H9 (cell line): ENCODE results near the gene P3H2. TPM values are rescaled to one million over a fixed set of nuclear protein-coding genes. Genes with fewer than 3 reads are reported as not detected.

ENCODE experiments used
- DNase-seq: peaks from one replicate; pipeline ENCODE4 v3.0.0-alpha.2; 2017
- H2AFZ ChIP-seq: one replicate; pipeline ENCODE4 v1.6.1; 2013; ENCODE audit warnings: mild to moderate bottlenecking, low read length, control low read depth, moderate library complexity
- H2AK5ac ChIP-seq: 2 replicates; pipeline ENCODE4 v1.6.1; 2013; ENCODE audit warnings: low read length, control low read depth, mixed read lengths; ENCODE audit not compliant: insufficient read length
- H2BK120ac ChIP-seq: one replicate; pipeline ENCODE4 v1.6.1; 2013; ENCODE audit warnings: low read depth, mild to moderate bottlenecking, low read length, control low read depth, inconsistent platforms; ENCODE audit not compliant: poor library complexity, severe bottlenecking
- H2BK12ac ChIP-seq: 2 replicates; pipeline ENCODE4 v1.6.1; 2013; ENCODE audit warnings: low read length, control low read depth, mixed read lengths, low read depth; ENCODE audit not compliant: insufficient read length
- H2BK15ac ChIP-seq: 2 replicates; pipeline ENCODE4 v1.6.1; 2013; ENCODE audit warnings: low read depth, low read length, control low read depth
- H2BK20ac ChIP-seq: one replicate; pipeline ENCODE4 v1.6.1; 2013; ENCODE audit warnings: low read depth, mild to moderate bottlenecking, low read length, control low read depth, inconsistent platforms; ENCODE audit not compliant: poor library complexity, severe bottlenecking
- H2BK5ac ChIP-seq: 2 replicates; pipeline ENCODE4 v1.6.1; 2013; ENCODE audit warnings: low read length, control low read depth, mixed read lengths; ENCODE audit not compliant: insufficient read length
- H3K14ac ChIP-seq: 2 replicates; pipeline ENCODE4 v1.6.1; 2013; ENCODE audit warnings: low read length, control low read depth; ENCODE audit not compliant: insufficient read depth
- H3K18ac ChIP-seq: 2 replicates; pipeline ENCODE4 v1.6.1; 2013; ENCODE audit warnings: low read depth, mild to moderate bottlenecking, mixed read lengths, low read length, control low read depth; ENCODE audit not compliant: insufficient read length
- H3K23ac ChIP-seq: 2 replicates; pipeline ENCODE4 v1.6.1; 2013; ENCODE audit warnings: low read length, control low read depth, mixed read lengths, low read depth; ENCODE audit not compliant: insufficient read length
- H3K23me2 ChIP-seq: 2 replicates; pipeline ENCODE4 v1.6.1; 2013; ENCODE audit warnings: low read depth, mild to moderate bottlenecking, mixed read lengths, low read length, control low read depth; ENCODE audit not compliant: insufficient read length, poor library complexity, severe bottlenecking
- H3K27ac ChIP-seq: 2 replicates; pipeline ENCODE4 v1.5.1; 2013; ENCODE audit warnings: low read length, control low read depth, mixed read lengths, low read depth; ENCODE audit not compliant: insufficient read length
- H3K27me3 ChIP-seq: 2 replicates; pipeline ENCODE4 v1.6.1; 2013; ENCODE audit warnings: low read length, control low read depth, inconsistent platforms; ENCODE audit not compliant: insufficient read depth
- H3K4ac ChIP-seq: 2 replicates; pipeline ENCODE4 v1.6.1; 2013; ENCODE audit warnings: low read depth, mild to moderate bottlenecking, control low read depth, inconsistent platforms, low read length, moderate library complexity
- H3K4me1 ChIP-seq: 2 replicates; pipeline ENCODE4 v1.6.1; 2013; ENCODE audit warnings: low read length, control low read depth, inconsistent platforms; ENCODE audit not compliant: insufficient read depth
- H3K4me2 ChIP-seq: 2 replicates; pipeline ENCODE4 v1.6.1; 2013; ENCODE audit warnings: low read length, control low read depth, mixed read lengths; ENCODE audit not compliant: insufficient read length, insufficient read depth
- H3K56ac ChIP-seq: 2 replicates; pipeline ENCODE4 v1.6.1; 2013; ENCODE audit warnings: low read depth, mild to moderate bottlenecking, mixed read lengths, low read length, control low read depth; ENCODE audit not compliant: insufficient read length
- H3K79me1 ChIP-seq: 2 replicates; pipeline ENCODE4 v1.6.1; 2013; ENCODE audit warnings: low read depth, mild to moderate bottlenecking, moderate library complexity, low read length, control low read depth, inconsistent platforms; ENCODE audit not compliant: insufficient read depth, poor library complexity, severe bottlenecking
- H3K79me2 ChIP-seq: 2 replicates; pipeline ENCODE4 v1.6.1; 2013; ENCODE audit warnings: low read length, control low read depth, inconsistent platforms; ENCODE audit not compliant: insufficient read depth
- H3K9ac ChIP-seq: 2 replicates; pipeline ENCODE4 v1.6.1; 2013; ENCODE audit warnings: low read length, control low read depth, mixed read lengths; ENCODE audit not compliant: insufficient read length; ENCODE audit errors: extremely low read depth
- H3K9me3 ChIP-seq: one replicate; pipeline ENCODE4 v1.6.1; 2013; ENCODE audit warnings: low read depth, low read length, inconsistent platforms; ENCODE audit not compliant: control insufficient read depth
- H3T11ph ChIP-seq: one replicate; pipeline ENCODE4 v1.6.1; 2013; ENCODE audit warnings: mild to moderate bottlenecking, low read length, control low read depth, inconsistent platforms
- H4K20me1 ChIP-seq: one replicate; pipeline ENCODE4 v1.6.1; 2013; ENCODE audit not compliant: control insufficient read depth, insufficient read length, insufficient read depth
- H4K5ac ChIP-seq: 2 replicates; pipeline ENCODE4 v1.6.1; 2013; ENCODE audit warnings: low read depth, mild to moderate bottlenecking, mixed read lengths, low read length, control low read depth; ENCODE audit not compliant: insufficient read length
- H4K8ac ChIP-seq: replicated peaks from 2 replicates; pipeline ENCODE4 v1.6.1; 2013; ENCODE audit warnings: low read length, control low read depth, mixed read lengths, low read depth; ENCODE audit not compliant: insufficient read length
- H4K91ac ChIP-seq: 2 replicates; pipeline ENCODE4 v1.6.1; 2013; ENCODE audit warnings: low read depth, mild to moderate bottlenecking, moderate library complexity, mixed read lengths, low read length, control low read depth; ENCODE audit not compliant: insufficient read length
- H3K27ac Mint-ChIP-seq, 3 experiments: 2 replicates in 2 of 3; 3 replicates in 1 of 3; pipeline ENCODE4 v1.8.0; 2020 to 2021; ENCODE audit warnings: mixed read lengths in 3 of 3, mild to moderate bottlenecking in 1 of 3, moderate library complexity in 1 of 3
- H3K27me3 Mint-ChIP-seq: 2 replicates; pipeline ENCODE4 v1.8.0; 2021; ENCODE audit warnings: low read depth, mild to moderate bottlenecking, moderate library complexity, mixed read lengths
- H3K36me3 Mint-ChIP-seq, 3 experiments: 2 replicates in 2 of 3; 3 replicates in 1 of 3; pipeline ENCODE4 v1.8.0; 2020 to 2021; ENCODE audit warnings: low read depth in 3 of 3, mixed read lengths in 3 of 3; ENCODE audit not compliant: insufficient read depth in 1 of 3
- H3K4me1 Mint-ChIP-seq, 2 experiments: 2 replicates each; pipeline ENCODE4 v1.8.0; 2020; ENCODE audit warnings: mixed read lengths in 2 of 2
- H3K4me3 Mint-ChIP-seq, 2 experiments: 2 replicates in 1 of 2; 3 replicates in 1 of 2; pipeline ENCODE4 v1.8.0; 2020 to 2021; ENCODE audit warnings: mild to moderate bottlenecking in 2 of 2, mixed read lengths in 2 of 2, moderate library complexity in 1 of 2
- H3K9me3 Mint-ChIP-seq, 2 experiments: 2 replicates in 1 of 2; 3 replicates in 1 of 2; pipeline ENCODE4 v1.8.0; 2020; ENCODE audit warnings: mild to moderate bottlenecking in 2 of 2, mixed read lengths in 2 of 2, moderate library complexity in 1 of 2
- WGBS: extraction: QIAGEN DNeasy Blood & Tissue Kit; methylation state at CpG from one replicate; pipeline ENCODE4 v1.1.7; 2013; ENCODE audit warnings: missing lambda C conversion rate, low lambda C conversion rate, mixed read lengths; ENCODE audit not compliant: insufficient read length; ENCODE audit errors: extremely low coverage; 5-methylcytosine and 5-hydroxymethylcytosine counted together
- total RNA-seq: library from RNA; stranded (reverse); gene quantifications from 2 replicates; pipeline ENCODE4 v1.2.1, GENCODE V29; 2021
- TF ChIP-seq, protein P1 (sequence below): fragments of 200-600 bp; sonication (generic); conservative IDR thresholded peaks from 3 replicates; pipeline ENCODE4 v1.8.0; 2021; ENCODE audit warnings: antibody characterized with exemption, mild to moderate bottlenecking

Gene P3H2
- total RNA-seq, 1 experiment from 2014 or later = 41.5 TPM

DNA sequence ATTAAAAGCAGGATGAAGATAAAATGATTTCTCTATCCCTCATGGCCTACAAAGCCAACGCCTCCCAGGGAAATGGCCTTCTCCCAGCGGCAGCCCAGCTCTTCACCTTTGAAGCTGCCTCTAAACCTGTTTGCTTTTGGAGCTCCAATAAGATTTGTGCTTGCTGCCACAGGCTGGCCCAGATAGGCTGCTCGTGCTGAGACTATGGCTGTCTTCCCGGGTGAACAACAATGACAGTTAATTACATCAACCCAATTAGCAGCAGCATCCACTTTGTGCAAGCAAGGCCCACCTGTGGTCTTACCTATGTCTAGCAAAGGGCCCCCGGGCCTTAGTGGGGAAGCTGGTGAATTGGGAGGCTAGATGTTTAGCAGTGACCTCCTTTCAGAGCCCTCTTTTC lies 179.6 kb downstream of the P3H2 start:
- H3T11ph ChIP-seq = no peak overlapping the region
- H3K9me3 Mint-ChIP-seq = no peaks in the 10 kb centered on the region

More for the DNA sequence above, 179.6 kb downstream of the P3H2 start:
- H4K20me1 ChIP-seq = no peaks in the 10 kb centered on the region
- H2BK15ac ChIP-seq = no peak overlapping the region
- no peak overlapping the region for H3K4ac ChIP-seq
- WGBS = no CpG with 5 or more reads among the region's 5 CpGs
- no peak overlapping the region for H4K5ac ChIP-seq
- no peak overlapping the region for H2BK20ac ChIP-seq
- H4K91ac ChIP-seq = no peak overlapping the region
- no peak overlapping the region for H3K27ac Mint-ChIP-seq
- H3K9ac ChIP-seq = no peak overlapping the region
- no peaks in the 10 kb centered on the region for H3K4me1 Mint-ChIP-seq
- H2BK120ac ChIP-seq = no peak overlapping the region
- TF ChIP-seq, protein P1, sequence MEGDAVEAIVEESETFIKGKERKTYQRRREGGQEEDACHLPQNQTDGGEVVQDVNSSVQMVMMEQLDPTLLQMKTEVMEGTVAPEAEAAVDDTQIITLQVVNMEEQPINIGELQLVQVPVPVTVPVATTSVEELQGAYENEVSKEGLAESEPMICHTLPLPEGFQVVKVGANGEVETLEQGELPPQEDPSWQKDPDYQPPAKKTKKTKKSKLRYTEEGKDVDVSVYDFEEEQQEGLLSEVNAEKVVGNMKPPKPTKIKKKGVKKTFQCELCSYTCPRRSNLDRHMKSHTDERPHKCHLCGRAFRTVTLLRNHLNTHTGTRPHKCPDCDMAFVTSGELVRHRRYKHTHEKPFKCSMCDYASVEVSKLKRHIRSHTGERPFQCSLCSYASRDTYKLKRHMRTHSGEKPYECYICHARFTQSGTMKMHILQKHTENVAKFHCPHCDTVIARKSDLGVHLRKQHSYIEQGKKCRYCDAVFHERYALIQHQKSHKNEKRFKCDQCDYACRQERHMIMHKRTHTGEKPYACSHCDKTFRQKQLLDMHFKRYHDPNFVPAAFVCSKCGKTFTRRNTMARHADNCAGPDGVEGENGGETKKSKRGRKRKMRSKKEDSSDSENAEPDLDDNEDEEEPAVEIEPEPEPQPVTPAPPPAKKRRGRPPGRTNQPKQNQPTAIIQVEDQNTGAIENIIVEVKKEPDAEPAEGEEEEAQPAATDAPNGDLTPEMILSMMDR = no peak
- no peaks in the 10 kb centered on the region for H3K36me3 Mint-ChIP-seq
- H2BK12ac ChIP-seq = no peak overlapping the region
- H3K23ac ChIP-seq = no peak overlapping the region
- no peak overlapping the region for H3K56ac ChIP-seq
- H2AK5ac ChIP-seq = no peak overlapping the region
- no peak overlapping the region for H3K4me3 Mint-ChIP-seq
- H3K27me3 ChIP-seq = no peaks in the 10 kb centered on the region
- DNase-seq = no peak
- no peaks in the 10 kb centered on the region for H3K27me3 Mint-ChIP-seq
- no peaks in the 10 kb centered on the region for H3K9me3 ChIP-seq
- H3K14ac ChIP-seq = no peak overlapping the region
- H3K79me1 ChIP-seq = no peaks in the 10 kb centered on the region
- no peak overlapping the region for H3K18ac ChIP-seq
- no peaks in the 10 kb centered on the region for H3K79me2 ChIP-seq
- H3K27ac ChIP-seq = no peak overlapping the region
- no peak overlapping the region for H2AFZ ChIP-seq
- H3K4me1 ChIP-seq = no peaks in the 10 kb centered on the region
- H3K4me2 ChIP-seq = no peak overlapping the region
- H3K23me2 ChIP-seq = no peaks in the 10 kb centered on the region
- H2BK5ac ChIP-seq = no peak overlapping the region
- no peak overlapping the region for H4K8ac ChIP-seq
